H9 (cell line): ENCODE results near the gene EXOC6. TPM values are rescaled to one million over a fixed set of nuclear protein-coding genes. Genes with fewer than 3 reads are reported as not detected.

Source experiments
- DNase-seq: peaks from one replicate; pipeline ENCODE4 v3.0.0-alpha.2; 2017
- H2AFZ ChIP-seq: one replicate; pipeline ENCODE4 v1.6.1; 2013; ENCODE audit warnings: mild to moderate bottlenecking, low read length, control low read depth, moderate library complexity
- H2AK5ac ChIP-seq: 2 replicates; pipeline ENCODE4 v1.6.1; 2013; ENCODE audit warnings: low read length, control low read depth, mixed read lengths; ENCODE audit not compliant: insufficient read length
- H2BK120ac ChIP-seq: one replicate; pipeline ENCODE4 v1.6.1; 2013; ENCODE audit warnings: low read depth, mild to moderate bottlenecking, low read length, control low read depth, inconsistent platforms; ENCODE audit not compliant: poor library complexity, severe bottlenecking
- H2BK12ac ChIP-seq: 2 replicates; pipeline ENCODE4 v1.6.1; 2013; ENCODE audit warnings: low read length, control low read depth, mixed read lengths, low read depth; ENCODE audit not compliant: insufficient read length
- H2BK15ac ChIP-seq: 2 replicates; pipeline ENCODE4 v1.6.1; 2013; ENCODE audit warnings: low read depth, low read length, control low read depth
- H2BK20ac ChIP-seq: one replicate; pipeline ENCODE4 v1.6.1; 2013; ENCODE audit warnings: low read depth, mild to moderate bottlenecking, low read length, control low read depth, inconsistent platforms; ENCODE audit not compliant: poor library complexity, severe bottlenecking
- H2BK5ac ChIP-seq: 2 replicates; pipeline ENCODE4 v1.6.1; 2013; ENCODE audit warnings: low read length, control low read depth, mixed read lengths; ENCODE audit not compliant: insufficient read length
- H3K14ac ChIP-seq: 2 replicates; pipeline ENCODE4 v1.6.1; 2013; ENCODE audit warnings: low read length, control low read depth; ENCODE audit not compliant: insufficient read depth
- H3K18ac ChIP-seq: 2 replicates; pipeline ENCODE4 v1.6.1; 2013; ENCODE audit warnings: low read depth, mild to moderate bottlenecking, mixed read lengths, low read length, control low read depth; ENCODE audit not compliant: insufficient read length
- H3K23ac ChIP-seq: 2 replicates; pipeline ENCODE4 v1.6.1; 2013; ENCODE audit warnings: low read length, control low read depth, mixed read lengths, low read depth; ENCODE audit not compliant: insufficient read length
- H3K23me2 ChIP-seq: 2 replicates; pipeline ENCODE4 v1.6.1; 2013; ENCODE audit warnings: low read depth, mild to moderate bottlenecking, mixed read lengths, low read length, control low read depth; ENCODE audit not compliant: insufficient read length, poor library complexity, severe bottlenecking
- H3K27ac ChIP-seq: 2 replicates; pipeline ENCODE4 v1.5.1; 2013; ENCODE audit warnings: low read length, control low read depth, mixed read lengths, low read depth; ENCODE audit not compliant: insufficient read length
- H3K27me3 ChIP-seq: 2 replicates; pipeline ENCODE4 v1.6.1; 2013; ENCODE audit warnings: low read length, control low read depth, inconsistent platforms; ENCODE audit not compliant: insufficient read depth
- H3K4ac ChIP-seq: 2 replicates; pipeline ENCODE4 v1.6.1; 2013; ENCODE audit warnings: low read depth, mild to moderate bottlenecking, control low read depth, inconsistent platforms, low read length, moderate library complexity
- H3K4me1 ChIP-seq: 2 replicates; pipeline ENCODE4 v1.6.1; 2013; ENCODE audit warnings: low read length, control low read depth, inconsistent platforms; ENCODE audit not compliant: insufficient read depth
- H3K4me2 ChIP-seq: 2 replicates; pipeline ENCODE4 v1.6.1; 2013; ENCODE audit warnings: low read length, control low read depth, mixed read lengths; ENCODE audit not compliant: insufficient read length, insufficient read depth
- H3K56ac ChIP-seq: 2 replicates; pipeline ENCODE4 v1.6.1; 2013; ENCODE audit warnings: low read depth, mild to moderate bottlenecking, mixed read lengths, low read length, control low read depth; ENCODE audit not compliant: insufficient read length
- H3K79me1 ChIP-seq: 2 replicates; pipeline ENCODE4 v1.6.1; 2013; ENCODE audit warnings: low read depth, mild to moderate bottlenecking, moderate library complexity, low read length, control low read depth, inconsistent platforms; ENCODE audit not compliant: insufficient read depth, poor library complexity, severe bottlenecking
- H3K79me2 ChIP-seq: 2 replicates; pipeline ENCODE4 v1.6.1; 2013; ENCODE audit warnings: low read length, control low read depth, inconsistent platforms; ENCODE audit not compliant: insufficient read depth
- H3K9ac ChIP-seq: 2 replicates; pipeline ENCODE4 v1.6.1; 2013; ENCODE audit warnings: low read length, control low read depth, mixed read lengths; ENCODE audit not compliant: insufficient read length; ENCODE audit errors: extremely low read depth
- H3K9me3 ChIP-seq: one replicate; pipeline ENCODE4 v1.6.1; 2013; ENCODE audit warnings: low read depth, low read length, inconsistent platforms; ENCODE audit not compliant: control insufficient read depth
- H3T11ph ChIP-seq: one replicate; pipeline ENCODE4 v1.6.1; 2013; ENCODE audit warnings: mild to moderate bottlenecking, low read length, control low read depth, inconsistent platforms
- H4K20me1 ChIP-seq: one replicate; pipeline ENCODE4 v1.6.1; 2013; ENCODE audit not compliant: control insufficient read depth, insufficient read length, insufficient read depth
- H4K5ac ChIP-seq: 2 replicates; pipeline ENCODE4 v1.6.1; 2013; ENCODE audit warnings: low read depth, mild to moderate bottlenecking, mixed read lengths, low read length, control low read depth; ENCODE audit not compliant: insufficient read length
- H4K8ac ChIP-seq: replicated peaks from 2 replicates; pipeline ENCODE4 v1.6.1; 2013; ENCODE audit warnings: low read length, control low read depth, mixed read lengths, low read depth; ENCODE audit not compliant: insufficient read length
- H4K91ac ChIP-seq: 2 replicates; pipeline ENCODE4 v1.6.1; 2013; ENCODE audit warnings: low read depth, mild to moderate bottlenecking, moderate library complexity, mixed read lengths, low read length, control low read depth; ENCODE audit not compliant: insufficient read length
- H3K27ac Mint-ChIP-seq, 3 experiments: 2 replicates in 2 of 3; 3 replicates in 1 of 3; pipeline ENCODE4 v1.8.0; 2020 to 2021; ENCODE audit warnings: mixed read lengths in 3 of 3, mild to moderate bottlenecking in 1 of 3, moderate library complexity in 1 of 3
- H3K27me3 Mint-ChIP-seq: 2 replicates; pipeline ENCODE4 v1.8.0; 2021; ENCODE audit warnings: low read depth, mild to moderate bottlenecking, moderate library complexity, mixed read lengths
- H3K36me3 Mint-ChIP-seq, 3 experiments: 2 replicates in 2 of 3; 3 replicates in 1 of 3; pipeline ENCODE4 v1.8.0; 2020 to 2021; ENCODE audit warnings: low read depth in 3 of 3, mixed read lengths in 3 of 3; ENCODE audit not compliant: insufficient read depth in 1 of 3
- H3K4me1 Mint-ChIP-seq, 2 experiments: 2 replicates each; pipeline ENCODE4 v1.8.0; 2020; ENCODE audit warnings: mixed read lengths in 2 of 2
- H3K4me3 Mint-ChIP-seq, 2 experiments: 2 replicates in 1 of 2; 3 replicates in 1 of 2; pipeline ENCODE4 v1.8.0; 2020 to 2021; ENCODE audit warnings: mild to moderate bottlenecking in 2 of 2, mixed read lengths in 2 of 2, moderate library complexity in 1 of 2
- H3K9me3 Mint-ChIP-seq, 2 experiments: 2 replicates in 1 of 2; 3 replicates in 1 of 2; pipeline ENCODE4 v1.8.0; 2020; ENCODE audit warnings: mild to moderate bottlenecking in 2 of 2, mixed read lengths in 2 of 2, moderate library complexity in 1 of 2
- WGBS: extraction: QIAGEN DNeasy Blood & Tissue Kit; methylation state at CpG from one replicate; pipeline ENCODE4 v1.1.7; 2013; ENCODE audit warnings: missing lambda C conversion rate, low lambda C conversion rate, mixed read lengths; ENCODE audit not compliant: insufficient read length; ENCODE audit errors: extremely low coverage; 5-methylcytosine and 5-hydroxymethylcytosine counted together
- total RNA-seq: library from RNA; stranded (reverse); gene quantifications from 2 replicates; pipeline ENCODE4 v1.2.1, GENCODE V29; 2021
- TF ChIP-seq, protein P1 (sequence below): fragments of 200-600 bp; sonication (generic); conservative IDR thresholded peaks from 3 replicates; pipeline ENCODE4 v1.8.0; 2021; ENCODE audit warnings: antibody characterized with exemption, mild to moderate bottlenecking

EXOC6 gene
- total RNA-seq, 1 experiment from 2014 or later: 9.0 TPM

DNA sequence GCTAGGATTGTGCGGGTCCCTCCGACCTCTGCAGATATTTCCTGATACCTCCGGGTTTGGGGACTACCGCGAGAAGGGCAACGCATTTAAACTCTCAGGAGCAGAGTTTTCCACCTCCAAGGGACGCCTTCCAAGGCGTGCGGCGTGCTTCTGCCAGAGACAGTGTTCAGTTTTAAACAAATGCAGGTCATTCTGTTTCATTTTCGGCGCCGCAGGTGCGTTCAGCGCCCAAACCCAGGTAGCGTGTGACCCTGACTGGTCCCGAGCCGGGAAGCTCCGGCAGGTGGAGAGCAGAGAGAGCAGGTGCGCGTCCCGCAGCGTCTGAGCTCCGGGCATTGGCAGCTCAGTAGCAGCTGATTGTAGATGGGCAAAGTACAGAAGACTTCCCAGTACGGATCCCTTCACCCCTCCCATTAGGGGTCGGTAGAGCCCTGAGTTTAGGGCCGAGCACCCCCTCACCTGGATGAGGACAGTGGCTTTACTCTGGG lies 223.9 kb downstream of the EXOC6 start:
- DNase-seq: peak; percentile 57
- H3K4me1 ChIP-seq: no peaks in the 10 kb centered on the region
- no peaks in the 10 kb centered on the region for H3K79me2 ChIP-seq
- H2BK15ac ChIP-seq: no peak overlapping the region
- peaks cover 0 to 33% (median 31%) of the 10 kb centered on the region in 3 experiments; a peak in 6 of 7 replicates for H3K36me3 Mint-ChIP-seq
- H2BK12ac ChIP-seq: no peak overlapping the region
- no peak overlapping the region for H3K14ac ChIP-seq
- H3K27me3 Mint-ChIP-seq: peaks cover 96% of the 10 kb centered on the region
- H2BK20ac ChIP-seq: no peak overlapping the region
- H3K27me3 ChIP-seq: peaks cover 91% of the 10 kb centered on the region
- H3K4me1 Mint-ChIP-seq: peaks cover 50 to 54% of the 10 kb centered on the region in 2 experiments
- no peak overlapping the region for H4K91ac ChIP-seq
- peak overlapping the region; percentile 60 for H3K4me2 ChIP-seq
- H3K56ac ChIP-seq: no peak overlapping the region
- H3K27ac ChIP-seq: no peak overlapping the region
- H3K4me3 Mint-ChIP-seq: peak overlapping the region; percentile 90 to 95
- no peak overlapping the region for H2AFZ ChIP-seq
- no peaks in the 10 kb centered on the region for H3K9me3 ChIP-seq
- peaks cover 2 to 6% of the 10 kb centered on the region in 2 experiments; a peak in 3 of 5 replicates for H3K9me3 Mint-ChIP-seq
- H3K79me1 ChIP-seq: no peaks in the 10 kb centered on the region
- TF ChIP-seq, protein P1, sequence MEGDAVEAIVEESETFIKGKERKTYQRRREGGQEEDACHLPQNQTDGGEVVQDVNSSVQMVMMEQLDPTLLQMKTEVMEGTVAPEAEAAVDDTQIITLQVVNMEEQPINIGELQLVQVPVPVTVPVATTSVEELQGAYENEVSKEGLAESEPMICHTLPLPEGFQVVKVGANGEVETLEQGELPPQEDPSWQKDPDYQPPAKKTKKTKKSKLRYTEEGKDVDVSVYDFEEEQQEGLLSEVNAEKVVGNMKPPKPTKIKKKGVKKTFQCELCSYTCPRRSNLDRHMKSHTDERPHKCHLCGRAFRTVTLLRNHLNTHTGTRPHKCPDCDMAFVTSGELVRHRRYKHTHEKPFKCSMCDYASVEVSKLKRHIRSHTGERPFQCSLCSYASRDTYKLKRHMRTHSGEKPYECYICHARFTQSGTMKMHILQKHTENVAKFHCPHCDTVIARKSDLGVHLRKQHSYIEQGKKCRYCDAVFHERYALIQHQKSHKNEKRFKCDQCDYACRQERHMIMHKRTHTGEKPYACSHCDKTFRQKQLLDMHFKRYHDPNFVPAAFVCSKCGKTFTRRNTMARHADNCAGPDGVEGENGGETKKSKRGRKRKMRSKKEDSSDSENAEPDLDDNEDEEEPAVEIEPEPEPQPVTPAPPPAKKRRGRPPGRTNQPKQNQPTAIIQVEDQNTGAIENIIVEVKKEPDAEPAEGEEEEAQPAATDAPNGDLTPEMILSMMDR: no peak
- H3K9ac ChIP-seq: no peak overlapping the region
- WGBS: no CpG with 5 or more reads among the region's 27 CpGs
- H3K18ac ChIP-seq: no peak overlapping the region
- no peak overlapping the region for H4K5ac ChIP-seq
- H4K8ac ChIP-seq: no peak overlapping the region
- peaks cover 30% of the 10 kb centered on the region for H3K23me2 ChIP-seq
- no peaks in the 10 kb centered on the region for H4K20me1 ChIP-seq
- no peak overlapping the region for H2AK5ac ChIP-seq
- H3K4ac ChIP-seq: no peak overlapping the region
- H3K27ac Mint-ChIP-seq: no peak overlapping the region
- no peak overlapping the region for H3T11ph ChIP-seq
- no peak overlapping the region for H3K23ac ChIP-seq
- no peak overlapping the region for H2BK120ac ChIP-seq
- H2BK5ac ChIP-seq: no peak overlapping the region
